ENCODE results near the gene PBX4. TPM values are rescaled to one million over a fixed set of nuclear protein-coding genes. Genes with fewer than 3 reads are reported as not detected.

The PBX4 gene
- total RNA-seq, 2 experiments from 2014 or later = 5.0 to 6.7 TPM

- H3K4me3 ChIP-seq (ENCODE audit: low read depth, low read length, poor library complexity, severe bottlenecking) = no peak overlapping the region
- H3K79me2 ChIP-seq (ENCODE audit: insufficient read depth, low read depth, low read length) = no peaks in the 10 kb centered on the region
- H4K20me1 ChIP-seq (ENCODE audit: insufficient read depth, low read length) = no peaks in the 10 kb centered on the region
- H3K9me2 ChIP-seq (ENCODE audit: insufficient read depth, low read length) = no peaks in the 10 kb centered on the region
- peaks cover 14% of the 10 kb centered on the region for H3K4me1 ChIP-seq (ENCODE audit: insufficient read depth, low read length, poor library complexity, severe bottlenecking)
- intact Hi-C loops (cut with micrococcal nuclease; ENCODE audit: unreplicated experiment) = no loop called here
- CTCF ChIA-PET (ENCODE audit: unreplicated experiment) = no interaction called here
- no peaks in the 10 kb centered on the region for H3K9me3 ChIP-seq (ENCODE audit: low read length)
- POLR2A ChIA-PET = no interaction called here
- H3K4me2 ChIP-seq (ENCODE audit: low read length) = no peak overlapping the region
- no peak for TF ChIP-seq EZH2phosphoT487 (IDR thresholded peaks at IDR 0.05; ENCODE audit: borderline replicate concordance, low read depth, low read length)
- TF ChIP-seq, protein P1, sequence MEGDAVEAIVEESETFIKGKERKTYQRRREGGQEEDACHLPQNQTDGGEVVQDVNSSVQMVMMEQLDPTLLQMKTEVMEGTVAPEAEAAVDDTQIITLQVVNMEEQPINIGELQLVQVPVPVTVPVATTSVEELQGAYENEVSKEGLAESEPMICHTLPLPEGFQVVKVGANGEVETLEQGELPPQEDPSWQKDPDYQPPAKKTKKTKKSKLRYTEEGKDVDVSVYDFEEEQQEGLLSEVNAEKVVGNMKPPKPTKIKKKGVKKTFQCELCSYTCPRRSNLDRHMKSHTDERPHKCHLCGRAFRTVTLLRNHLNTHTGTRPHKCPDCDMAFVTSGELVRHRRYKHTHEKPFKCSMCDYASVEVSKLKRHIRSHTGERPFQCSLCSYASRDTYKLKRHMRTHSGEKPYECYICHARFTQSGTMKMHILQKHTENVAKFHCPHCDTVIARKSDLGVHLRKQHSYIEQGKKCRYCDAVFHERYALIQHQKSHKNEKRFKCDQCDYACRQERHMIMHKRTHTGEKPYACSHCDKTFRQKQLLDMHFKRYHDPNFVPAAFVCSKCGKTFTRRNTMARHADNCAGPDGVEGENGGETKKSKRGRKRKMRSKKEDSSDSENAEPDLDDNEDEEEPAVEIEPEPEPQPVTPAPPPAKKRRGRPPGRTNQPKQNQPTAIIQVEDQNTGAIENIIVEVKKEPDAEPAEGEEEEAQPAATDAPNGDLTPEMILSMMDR (conservative IDR thresholded peaks at IDR 0.05; ENCODE audit: low read length) = no peak
- H3K27ac ChIP-seq (ENCODE audit: low read depth, low read length, poor library complexity, severe bottlenecking) = no peak overlapping the region
- H3K36me3 ChIP-seq (ENCODE audit: insufficient read depth, low read length) = no peaks in the 10 kb centered on the region
- BruUV-seq (replicated peaks) = no TSS peak
- no peak overlapping the region for H2AFZ ChIP-seq (ENCODE audit: low read length)
- no peak for DNase-seq (ENCODE audit: low spot score)
Observed at GRCh38 chr19:19541616-19542015, 76.9 kb downstream of the PBX4 start.

GRCh38 chr19:19540715-19541515, 77.6 kb downstream of the PBX4 start:
- H3K27ac ChIP-seq (ENCODE audit: low read depth, low read length, poor library complexity, severe bottlenecking) = no peak overlapping the region
- no peaks in the 10 kb centered on the region for H3K36me3 ChIP-seq (ENCODE audit: insufficient read depth, low read length)
- H3K9me3 ChIP-seq (ENCODE audit: low read length) = no peaks in the 10 kb centered on the region
- no peak overlapping the region for H2AFZ ChIP-seq (ENCODE audit: low read length)
- H4K20me1 ChIP-seq (ENCODE audit: insufficient read depth, low read length) = no peaks in the 10 kb centered on the region
- peaks cover 14% of the 10 kb centered on the region for H3K4me1 ChIP-seq (ENCODE audit: insufficient read depth, low read length, poor library complexity, severe bottlenecking)
- CTCF ChIA-PET (ENCODE audit: unreplicated experiment) = no interaction called here
- no peak for TF ChIP-seq EZH2phosphoT487 (IDR thresholded peaks at IDR 0.05; ENCODE audit: borderline replicate concordance, low read depth, low read length)
- TF ChIP-seq, protein P1 (conservative IDR thresholded peaks at IDR 0.05; ENCODE audit: low read length) = no peak
- BruUV-seq (replicated peaks) = no TSS peak
- H3K9me2 ChIP-seq (ENCODE audit: insufficient read depth, low read length) = no peaks in the 10 kb centered on the region
- intact Hi-C loops (cut with micrococcal nuclease; ENCODE audit: unreplicated experiment) = no loop called here
- 0 out of 2 replicates have a peak overlapping the region, but pooled peaks have one; percentile 13 for H3K4me2 ChIP-seq (ENCODE audit: low read length)
- POLR2A ChIA-PET = interaction anchor here (0.6 kb wide), 2 partner anchors 9 to 12 kb away, joined by 3 to 6 read pairs; no protein-coding TSS in a partner anchor
- no peaks in the 10 kb centered on the region for H3K79me2 ChIP-seq (ENCODE audit: insufficient read depth, low read depth, low read length)
- H3K4me3 ChIP-seq (ENCODE audit: low read depth, low read length, poor library complexity, severe bottlenecking) = no peak overlapping the region
- peak; percentile 78 for DNase-seq (ENCODE audit: low spot score)
